K562 (cell line): ENCODE data around the gene CCN5. TPM values are rescaled to one million over a fixed set of nuclear protein-coding genes. Genes with fewer than 3 reads are reported as not detected.

Experiments used
- C11orf30 ChIP-seq: fragments of 450-650 bp; IDR thresholded peaks from 2 replicates; pipeline ENCODE4 v1.6.1; 2016; ENCODE audit warnings: low read depth, mild to moderate bottlenecking
- DNMT1 ChIP-seq: fragments of 450-650 bp; IDR thresholded peaks from 2 replicates; pipeline ENCODE4 v1.6.1; 2016; ENCODE audit warnings: antibody characterized with exemption, mild to moderate bottlenecking
- E2F5 ChIP-seq: sonication (generic); formaldehyde crosslinking; IDR thresholded peaks from 2 replicates; pipeline ENCODE4 v1.8.0; 2022; ENCODE audit warnings: mild to moderate bottlenecking, missing genetic modification reagents
- JUN ChIP-seq, 2 experiments: sonication (generic) in 1 of 2; formaldehyde crosslinking in 1 of 2; IDR thresholded peaks; 2 replicates each; pipeline versions ENCODE4 v1.6.1 to v1.8.0; 2012 to 2022; ENCODE audit warnings: borderline replicate concordance in 2 of 2, mild to moderate bottlenecking in 2 of 2, improper control_type of control experiment in 1 of 2, low read depth in 1 of 2, low read length in 1 of 2, missing genetic modification reagents in 1 of 2
- JUND ChIP-seq, 2 experiments: IDR thresholded peaks; 2 replicates in 1 of 2; 3 replicates in 1 of 2; pipeline ENCODE4 v1.6.1; 2011; ENCODE audit warnings: borderline replicate concordance in 2 of 2, low read depth in 2 of 2, low read length in 2 of 2, improper control_type of control experiment in 1 of 2, missing biosample characterization in 1 of 2, missing genetic modification characterization in 1 of 2, missing genetic modification reagents in 1 of 2
- NCOA6 ChIP-seq: fragments of 450-650 bp; IDR thresholded peaks from 2 replicates; pipeline ENCODE4 v1.6.1; 2017; ENCODE audit warnings: mild to moderate bottlenecking
- RREB1 ChIP-seq: fragments of 250-450 bp; sonication (Bioruptor Pico); IDR thresholded peaks from 2 replicates; pipeline ENCODE4 v1.4.0; 2020
- USF1 ChIP-seq: sonication (generic); formaldehyde crosslinking; IDR thresholded peaks from 2 replicates; pipeline ENCODE4 v1.9.0; 2022; ENCODE audit warnings: mild to moderate bottlenecking, missing genetic modification reagents
- ZFP36 ChIP-seq: fragments of 150-350 bp; IDR thresholded peaks from 2 replicates; pipeline ENCODE4 v1.6.1; 2018; ENCODE audit warnings: low read length, low read depth; ENCODE audit not compliant: partially characterized antibody
- ZFPM2 ChIP-seq: fragments of 250-450 bp; sonication (Bioruptor Pico); IDR thresholded peaks from 2 replicates; pipeline ENCODE4 v1.5.1; 2022; ENCODE audit warnings: mild to moderate bottlenecking
- ZNF354B ChIP-seq: fragments of 250-450 bp; sonication (Bioruptor Pico); IDR thresholded peaks from 2 replicates; pipeline ENCODE4 v1.4.0; 2020
- polyA plus RNA-seq, 8 experiments: library from polyadenylated mRNA; depleted of rRNA in 4 of 8; stranded (reverse) in 5 of 8; unstranded in 3 of 8; fragments of >200 nt; fragmentation: Nextera tagmentation in 2 of 8; fragmentation: Illumina TruSeq in 1 of 8; extraction: Ambion mirVana in 2 of 8; extraction: Trizol in 1 of 8; gene quantifications; 2 replicates each; pipeline versions ENCODE4 v1.2.1 to v1.2.3, GENCODE V29; 2011 to 2014; ENCODE audit warnings: inconsistent platforms in 1 of 8, missing spikeins in 1 of 8
- total RNA-seq, 7 experiments: library from RNA; depleted of rRNA in 6 of 7; stranded (reverse); fragments of >200 nt in 6 of 7; fragmentation: Illumina TruSeq in 2 of 7; extraction: Trizol in 2 of 7; gene quantifications; 2 replicates each; pipeline versions ENCODE4 v1.2.1 to v1.2.3, GENCODE V29; 2011 to 2021; ENCODE audit warnings: low replicate concordance in 1 of 7

CCN5 gene
- total and polyA plus RNA-seq, 9 of the 15 experiments (the other 6 are each of a cell fraction or from before 2014, with no cell fraction given) = not detected

- no peak for TF ChIP-seq RREB1
- TF ChIP-seq ZNF354B (CRISPR knock-in tag) = no peak
- TF ChIP-seq JUN (IDR thresholded peaks at IDR 0.05; ENCODE audit: borderline replicate concordance, low read depth, low read length) = no peak
- no peak for TF ChIP-seq JUN (CRISPR knock-in tag; IDR thresholded peaks at IDR 0.05; ENCODE audit: borderline replicate concordance)
- TF ChIP-seq USF1 = no peak
- TF ChIP-seq C11orf30 = no peak
- no peak for TF ChIP-seq JUND (IDR thresholded peaks at IDR 0.05; ENCODE audit: borderline replicate concordance, low read depth, low read length)
- no peak for TF ChIP-seq JUND (tag; IDR thresholded peaks at IDR 0.05; ENCODE audit: borderline replicate concordance, low read depth, low read length)
- no peak for TF ChIP-seq DNMT1
- TF ChIP-seq ZFP36 = no peak
- no peak for TF ChIP-seq ZFPM2 (CRISPR knock-in tag)
- no peak for TF ChIP-seq NCOA6
- TF ChIP-seq E2F5 (CRISPR knock-in tag) = no peak
Observed at GRCh38 chr20:44756956-44757355, 41.8 kb downstream of the CCN5 start (continued).
